Left kidney (tissue), 2 donors: ENCODE measurements around the gene MRPL27. TPM values are rescaled to one million over a fixed set of nuclear protein-coding genes. Genes with fewer than 3 reads are reported as not detected.

ENCODE experiments used
- DNase-seq: peaks from one replicate; pipeline ENCODE4 v3.0.0-alpha.2; 2013
- polyA plus RNA-seq: library from polyadenylated mRNA; unstranded; fragments of 120-200 nt; gene quantifications from one replicate; pipeline ENCODE4 v1.2.1, GENCODE V29; 2013; ENCODE audit not compliant: insufficient read length

MRPL27 gene
- polyA plus RNA-seq, 1 donor, result 68.6 TPM

GRCh38 chr17:50361561-50362480 is 11.2 kb downstream of the MRPL27 start:
- DNase-seq, result no peak

DNA sequence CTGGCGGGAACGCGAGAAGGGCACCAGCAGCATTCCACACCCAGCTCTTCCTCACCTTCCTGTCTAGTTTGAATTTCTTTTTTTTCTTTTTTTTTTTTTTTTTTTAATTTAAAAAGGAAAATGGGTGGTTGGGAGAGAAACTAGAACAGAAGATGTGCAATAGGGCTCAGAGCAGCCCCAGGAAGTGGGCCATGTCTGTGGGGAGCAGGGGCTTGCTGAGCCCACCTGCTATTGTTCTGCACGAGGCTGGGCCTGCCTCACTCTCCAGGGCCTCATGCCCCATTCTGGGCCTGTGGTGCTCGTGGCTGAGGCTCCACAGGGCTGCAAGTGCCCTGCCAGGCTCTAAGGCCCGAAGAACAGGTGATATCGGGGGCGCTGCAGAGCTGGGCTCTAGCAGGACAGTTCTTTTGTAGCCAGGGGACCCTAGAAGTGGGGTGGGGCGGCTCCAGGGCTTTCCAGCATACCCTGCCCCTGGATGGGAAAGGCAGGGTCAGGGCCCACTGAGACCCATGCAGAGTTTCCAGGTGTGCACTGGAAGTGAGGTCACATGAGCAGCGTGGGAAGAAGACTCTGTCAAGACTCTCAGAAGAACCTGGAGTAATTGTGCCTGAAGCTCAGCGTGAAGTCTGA is 12.4 kb downstream of the MRPL27 start:
- no peak for DNase-seq

DNA sequence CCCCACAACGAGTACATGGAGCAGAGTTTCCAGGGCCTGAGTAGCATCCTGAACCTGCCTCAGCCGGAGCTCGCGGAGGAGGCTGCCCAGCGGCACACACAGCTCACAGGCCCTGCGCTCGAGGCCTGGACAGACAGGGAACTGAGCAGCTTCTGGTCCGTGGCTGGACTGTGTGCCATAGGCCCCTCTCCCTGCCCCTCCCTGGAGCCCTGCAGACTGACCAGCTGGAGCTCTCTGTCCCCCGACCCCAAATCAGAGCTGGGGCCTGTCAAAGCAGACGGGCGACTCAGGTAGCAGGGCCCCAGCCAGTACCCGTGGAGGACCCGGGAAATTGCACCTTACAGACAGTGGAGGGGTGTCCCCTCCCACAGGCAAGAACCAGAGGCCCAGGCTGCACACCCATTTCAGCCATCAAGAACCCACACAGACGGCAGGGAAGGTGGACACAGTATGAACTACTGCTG is 13.0 kb downstream of the MRPL27 start:
- no peak for DNase-seq

- DNase-seq, result no peak
These were observed 13.8 kb downstream of the MRPL27 start for GRCh38 chr17:50359005-50359699.

DNA sequence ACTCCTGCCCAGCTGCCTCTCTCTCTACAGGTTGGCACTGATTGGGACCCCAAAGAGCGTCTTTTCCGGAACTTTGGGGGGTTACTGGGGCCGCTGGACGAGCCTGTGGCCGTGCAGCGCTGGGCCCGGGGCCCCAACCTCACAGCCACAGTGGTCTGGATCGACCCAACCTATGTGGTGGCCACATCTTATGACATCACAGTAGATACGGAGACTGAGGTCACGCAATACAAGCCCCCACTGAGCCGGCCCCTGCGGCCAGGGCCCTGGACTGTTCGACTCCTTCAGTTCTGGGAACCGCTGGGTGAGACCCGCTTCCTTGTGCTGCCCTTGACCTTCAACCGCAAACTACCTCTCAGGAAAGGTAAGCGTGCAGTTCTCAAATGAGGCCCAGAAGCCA is 14.8 kb downstream of the MRPL27 start:
- no peak for DNase-seq

DNA sequence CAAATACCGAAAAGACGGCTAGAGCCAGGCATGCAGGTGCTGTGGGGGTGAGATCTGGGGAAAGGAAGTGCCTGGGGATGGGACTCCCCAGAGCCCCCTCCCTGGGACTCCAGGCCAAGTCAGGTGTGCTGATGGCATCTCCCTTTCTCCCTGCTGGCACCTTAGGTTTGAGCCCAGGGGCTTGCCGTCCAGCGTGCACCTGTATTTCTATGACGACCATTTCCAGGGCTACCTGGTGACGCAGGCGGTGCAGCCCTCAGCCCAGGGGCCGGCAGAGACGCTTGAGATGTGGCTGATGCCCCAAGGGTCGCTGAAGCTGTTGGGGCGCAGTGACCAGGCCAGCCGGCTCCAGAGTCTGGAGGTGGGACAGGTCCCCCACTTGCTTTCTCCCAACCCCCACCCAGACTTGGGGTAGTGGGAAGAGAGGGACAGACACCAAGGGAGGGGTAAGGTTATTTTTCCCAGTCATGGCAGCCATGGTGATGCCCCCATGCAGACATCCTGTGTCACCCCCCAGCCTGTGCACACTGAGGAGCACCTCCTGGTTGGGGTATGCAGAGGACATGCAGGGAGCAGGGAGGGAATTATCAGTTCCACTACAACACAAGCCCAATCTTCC is 16.0 kb downstream of the MRPL27 start:
- no peak for DNase-seq

- no peak for DNase-seq
These were observed 16.6 kb downstream of the MRPL27 start for GRCh38 chr17:50356418-50356817.

- no peak for DNase-seq
These were observed 17.2 kb downstream of the MRPL27 start for GRCh38 chr17:50355701-50356341.

GRCh38 chr17:50355336-50355700 is 17.7 kb downstream of the MRPL27 start:
- DNase-seq, result no peak

- no peak for DNase-seq
These were observed 18.2 kb downstream of the MRPL27 start for GRCh38 chr17:50354776-50355175.

- no peak for DNase-seq
These were observed 18.8 kb downstream of the MRPL27 start for GRCh38 chr17:50354198-50354597.

DNA sequence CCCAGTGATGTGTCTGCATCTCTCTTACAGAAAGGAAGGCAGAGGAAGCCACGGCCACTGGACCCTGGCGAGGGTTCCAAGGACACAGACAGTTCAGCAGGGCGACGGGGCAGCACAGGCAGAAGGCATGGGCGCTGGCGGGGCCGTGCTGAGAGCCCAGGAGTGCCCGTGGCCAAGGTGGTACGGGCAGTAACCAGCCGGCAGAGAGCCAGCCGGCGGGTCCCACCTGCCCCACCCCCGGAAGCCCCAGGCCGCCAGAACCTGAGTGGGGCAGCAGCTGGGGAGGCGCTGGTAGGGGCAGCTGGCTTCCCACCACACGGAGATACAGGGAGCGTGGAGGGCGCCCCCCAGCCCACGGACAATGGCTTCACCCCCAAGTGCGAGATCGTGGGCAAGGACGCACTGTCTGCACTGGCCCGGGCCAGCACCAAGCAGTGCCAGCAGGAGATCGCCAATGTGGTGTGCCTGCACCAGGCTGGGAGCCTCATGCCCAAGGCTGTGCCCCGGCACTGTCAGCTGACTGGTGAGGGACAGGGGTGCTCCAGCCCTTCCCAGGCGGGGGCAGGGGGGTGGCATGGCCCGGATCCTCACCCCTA is 19.3 kb downstream of the MRPL27 start:
- DNase-seq, result no peak

DNA sequence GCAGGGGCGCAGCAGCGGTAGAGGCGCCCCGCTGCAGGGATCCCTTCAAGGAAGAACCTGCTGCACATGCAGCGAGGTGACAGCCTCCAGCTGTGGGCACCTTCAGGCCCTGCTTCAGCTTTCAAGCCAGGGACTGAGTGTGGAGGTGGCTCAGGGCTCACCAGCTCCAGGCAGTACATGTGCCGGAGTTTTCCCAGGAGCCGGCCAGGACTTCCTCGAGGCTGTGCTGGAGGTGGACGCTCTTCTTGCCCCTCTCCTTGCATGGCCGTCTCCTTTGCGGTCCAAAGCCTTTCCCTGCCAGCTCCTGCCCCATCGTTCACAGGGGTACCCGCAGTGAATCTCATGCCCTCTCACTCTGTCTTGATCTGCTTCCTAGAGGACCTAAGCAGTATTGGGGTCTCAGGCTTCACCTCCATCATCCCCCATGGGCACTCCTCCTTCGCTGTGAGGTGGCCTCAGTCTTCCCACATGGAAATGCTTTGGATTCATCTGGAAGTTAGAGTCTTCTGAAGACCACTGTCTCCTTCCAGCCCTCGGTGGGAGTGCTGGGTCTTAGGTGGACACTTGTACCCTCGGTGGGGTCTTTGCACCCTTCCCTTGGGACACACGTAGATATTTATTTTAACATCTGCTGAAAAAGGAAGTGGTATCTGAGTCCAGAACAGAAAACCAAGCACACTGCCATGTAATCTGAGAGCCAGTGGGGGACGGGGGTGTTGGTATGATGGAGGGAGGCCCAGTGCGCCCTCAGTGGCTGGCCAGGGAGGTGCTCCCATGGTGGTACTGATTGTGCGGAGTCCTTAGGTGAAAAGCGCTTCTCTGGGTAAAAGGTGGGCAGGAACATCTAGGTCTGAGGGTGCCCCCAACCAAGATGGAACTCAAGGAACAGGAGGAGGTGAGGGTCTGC is 20.0 kb downstream of the MRPL27 start:
- DNase-seq, result no peak

DNA sequence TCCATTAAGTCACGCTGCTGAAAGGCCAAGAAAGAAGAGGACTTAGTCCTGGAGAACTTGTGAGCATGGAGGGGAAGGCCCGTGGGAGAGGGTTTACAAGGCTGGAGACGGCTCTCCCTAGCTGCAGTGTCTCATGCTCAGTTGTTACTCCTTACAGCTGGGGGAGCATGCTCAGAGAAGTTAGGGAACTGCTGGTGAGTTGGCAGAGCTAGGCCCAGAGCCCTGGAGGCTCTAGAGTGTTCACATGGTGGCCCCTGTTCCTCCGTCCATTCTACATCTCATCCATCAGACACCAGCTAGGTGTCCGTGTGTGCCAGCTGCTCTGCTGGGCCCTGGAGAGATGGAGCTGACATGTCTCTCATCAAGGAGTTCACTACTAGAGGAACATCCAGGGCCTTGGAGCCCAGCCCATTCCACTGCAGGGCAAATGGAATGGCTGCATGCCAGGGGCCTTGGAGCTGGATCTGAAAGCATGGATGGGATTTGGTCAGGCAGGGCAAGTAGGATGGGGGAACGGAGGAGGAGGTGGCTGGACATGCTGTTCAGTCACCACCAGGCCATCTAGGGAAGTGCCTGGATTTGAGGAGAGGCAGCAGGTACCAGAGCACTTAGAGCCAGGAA is 20.8 kb downstream of the MRPL27 start:
- DNase-seq, result no peak

DNA sequence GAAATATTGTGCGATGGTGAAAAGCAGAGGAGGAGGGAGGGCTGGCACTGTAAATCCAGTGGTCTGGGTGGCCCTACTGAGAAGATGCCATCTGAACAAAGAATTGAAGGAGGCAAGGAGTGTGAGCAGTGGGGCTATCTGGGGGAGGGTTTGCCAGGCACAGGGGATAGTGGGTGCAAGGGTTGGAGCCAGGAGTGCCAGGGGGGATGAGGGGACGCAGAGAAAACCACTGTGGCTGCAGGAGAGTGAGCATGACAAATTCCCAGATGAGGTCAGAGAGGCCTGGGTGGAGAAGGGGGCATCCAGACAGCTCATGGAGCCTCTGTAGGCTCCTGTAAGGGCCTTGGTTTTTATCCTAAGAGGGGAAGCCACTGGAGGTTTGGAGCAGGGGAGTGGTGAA is 22.3 kb downstream of the MRPL27 start:
- no peak for DNase-seq

DNA sequence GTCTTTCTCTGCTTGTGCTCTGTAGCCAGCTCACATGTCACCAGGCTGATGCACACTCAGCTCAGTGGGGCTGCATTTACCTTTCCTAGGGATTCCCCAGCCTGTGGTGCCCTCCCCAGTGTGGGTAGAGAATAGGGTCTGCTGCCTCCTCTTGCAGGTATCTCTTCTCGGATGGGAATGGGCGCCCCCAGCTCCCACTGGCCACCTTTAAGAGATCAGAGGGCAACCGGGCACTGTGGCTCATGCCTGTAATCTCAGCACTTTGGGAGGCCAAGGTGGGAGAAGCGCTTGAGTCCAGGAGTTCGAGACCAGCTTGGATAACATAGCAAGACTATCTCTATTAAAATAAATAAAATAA is 23.8 kb downstream of the MRPL27 start:
- no peak for DNase-seq

GRCh38 chr17:50348522-50349242 is 24.3 kb downstream of the MRPL27 start:
- no peak for DNase-seq

DNA sequence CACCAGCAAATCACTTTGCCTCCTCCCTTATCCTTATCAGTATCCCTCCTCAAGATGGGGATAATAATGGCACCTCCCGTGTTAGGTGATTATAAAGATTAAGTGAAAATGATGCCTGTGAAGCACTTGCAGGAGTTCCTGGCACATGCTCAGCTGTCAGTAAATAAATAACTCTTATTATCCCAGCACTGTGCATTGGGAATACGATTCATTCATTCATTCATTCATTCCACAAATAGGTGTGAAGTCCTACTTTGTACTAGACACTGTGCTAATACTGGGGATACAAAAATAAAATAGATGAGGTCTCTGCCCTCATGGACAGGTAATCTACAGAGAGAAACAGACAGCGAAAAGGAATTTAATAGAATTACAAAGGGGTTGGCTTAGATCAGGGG is 25.1 kb downstream of the MRPL27 start:
- DNase-seq, result no peak

DNA sequence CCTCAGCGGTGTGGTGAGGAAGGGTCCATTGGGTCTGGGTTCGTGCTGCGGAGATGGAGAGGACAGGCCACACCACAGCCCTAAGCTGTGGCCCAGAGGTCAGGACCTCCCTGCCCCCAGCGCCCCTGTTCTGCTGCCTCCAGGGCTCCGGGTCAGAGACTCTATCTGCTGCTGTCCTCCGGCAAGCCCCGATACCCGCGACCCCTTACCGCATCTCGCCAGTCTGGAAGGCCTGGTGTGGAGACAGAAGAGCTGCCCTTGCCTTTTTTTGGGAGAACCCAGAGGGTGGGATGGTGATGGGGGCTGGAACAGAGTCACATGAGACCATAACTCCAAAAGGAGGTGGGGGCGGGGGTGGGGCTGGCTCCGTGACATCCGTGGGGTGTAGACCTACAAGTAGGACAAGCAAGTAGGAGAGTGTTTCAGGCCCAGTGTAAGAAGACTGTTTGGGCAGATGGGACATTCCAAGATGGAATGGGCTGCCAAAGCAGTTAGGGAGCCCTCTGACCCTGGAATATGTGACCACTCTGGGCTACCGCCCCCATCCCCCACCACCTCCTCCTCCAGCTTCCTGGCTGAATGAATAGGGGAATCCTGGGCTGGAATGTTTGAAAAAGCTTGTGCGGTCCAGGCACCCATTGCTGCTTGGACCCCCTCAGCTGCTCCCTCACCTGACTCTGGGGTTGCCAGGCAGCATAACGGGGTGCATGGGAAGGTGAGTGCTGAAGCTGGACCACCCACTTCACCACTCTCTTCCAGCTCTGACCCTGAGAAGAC is 25.7 kb downstream of the MRPL27 start:
- DNase-seq, result no peak
